Measurements from ENCODE around the gene TNIK. TPM values are rescaled to one million over a fixed set of nuclear protein-coding genes. Genes with fewer than 3 reads are reported as not detected.

The TNIK gene
- total RNA-seq, 2 donors from 2014 or later = 9.0 to 11.6 TPM

- no peak for TF ChIP-seq CTCF (IDR thresholded peaks at IDR 0.05)
- no peak overlapping the region for H3K4me3 ChIP-seq
- H3K27me3 ChIP-seq = no peaks in the 10 kb centered on the region
- no peaks in the 10 kb centered on the region for H3K4me1 ChIP-seq
- H3K27ac ChIP-seq = no peak overlapping the region
- no peaks in the 10 kb centered on the region for H3K9me3 ChIP-seq
- no peak for DNase-seq (ENCODE audit: low spot score)
- H3K36me3 ChIP-seq = no peaks in the 10 kb centered on the region
These were observed 438.8 kb downstream of the TNIK start for GRCh38 chr3:171021377-171021776.

- Histone ChIP-seq H3K9me3 (no peaks in the 10 kb centered on the region), H3K27me3 (no peaks in the 10 kb centered on the region), H3K4me1 (no peaks in the 10 kb centered on the region), H3K36me3 (no peaks in the 10 kb centered on the region), H3K4me3 (no peak overlapping the region), H3K27ac (no peak overlapping the region)
- TF ChIP-seq CTCF (IDR thresholded peaks at IDR 0.05) = no peak
- DNase-seq (ENCODE audit: low spot score) = no peak
These were observed 441.9 kb downstream of the TNIK start for GRCh38 chr3:171018156-171018935.

- DNase-seq (ENCODE audit: low spot score) = no peak
- Histone ChIP-seq H3K36me3 (no peaks in the 10 kb centered on the region), H3K4me1 (no peaks in the 10 kb centered on the region), H3K9me3 (no peaks in the 10 kb centered on the region), H3K27ac (no peak overlapping the region), H3K4me3 (no peak overlapping the region), H3K27me3 (no peaks in the 10 kb centered on the region)
- no peak for TF ChIP-seq CTCF (IDR thresholded peaks at IDR 0.05)
These were observed 446.1 kb downstream of the TNIK start for GRCh38 chr3:171013822-171014748.

GRCh38 chr3:171011873-171012336, 448.3 kb downstream of the TNIK start:
- Histone ChIP-seq H3K4me1 (no peaks in the 10 kb centered on the region), H3K36me3 (no peaks in the 10 kb centered on the region), H3K27me3 (no peaks in the 10 kb centered on the region), H3K27ac (no peak overlapping the region), H3K9me3 (no peaks in the 10 kb centered on the region), H3K4me3 (no peak overlapping the region)
- DNase-seq (ENCODE audit: low spot score) = no peak
- TF ChIP-seq CTCF (IDR thresholded peaks at IDR 0.05) = no peak

MicroRNAs within 50 kb of the gene (microRNA counts, 767-probe panel; counts per million panel counts)
- 0 to 697 counts per million in 2 donors for microRNA hsa-miR-569

Small RNA genes lying within 50 kb of the gene (microRNA-seq; reads per million reads assigned to microRNA genes)
- gene MIR569 (ENCODE audit: borderline number of aligned reads in 2 of 2, borderline replicate concordance in 1 of 2) = 0 reads per million in 2 donors

Measured in right atrium auricular region (tissue), 2 donors.